ENCODE data around the gene RGS6. TPM values are rescaled to one million over a fixed set of nuclear protein-coding genes. Genes with fewer than 3 reads are reported as not detected.

Gene RGS6
- total RNA-seq, 1 donor from 2014 or later: not detected

- intact Hi-C loops (cut with micrococcal nuclease): no loop called here
- H3K27ac Mint-ChIP-seq: no peak overlapping the region
- ChIA-PET CTCF (interaction anchor here (2.4 kb wide), 1 partner anchor 377 kb away, joined by 8 read pairs; no protein-coding TSS in a partner anchor), POLR2A (no interaction called here)
- peaks cover 76% of the 10 kb centered on the region for H3K4me1 Mint-ChIP-seq
- ATAC-seq (ENCODE audit: low read depth) (no peak), DNase-seq (no peak)
- no peak for TF ChIP-seq CTCF (IDR thresholded peaks at IDR 0.05)
- no peaks in the 10 kb centered on the region for H3K27me3 Mint-ChIP-seq
- H3K4me3 Mint-ChIP-seq: no peak overlapping the region
- H3K36me3 Mint-ChIP-seq (ENCODE audit: low read depth): peaks cover 5% of the 10 kb centered on the region
- peaks cover 9% of the 10 kb centered on the region for H3K9me3 Mint-ChIP-seq
Measured at GRCh38 chr14:72528059-72528862, 596.0 kb downstream of the RGS6 start.

- CTCF ChIA-PET: interaction anchor here (2.4 kb wide), 1 partner anchor 376 kb away, joined by 8 read pairs; no protein-coding TSS in a partner anchor
- no peak overlapping the region for H3K27ac Mint-ChIP-seq
- peaks cover 76% of the 10 kb centered on the region for H3K4me1 Mint-ChIP-seq
- DNase-seq (no peak), ATAC-seq (ENCODE audit: low read depth) (no peak)
- no peak for TF ChIP-seq CTCF (IDR thresholded peaks at IDR 0.05)
- intact Hi-C loops (cut with micrococcal nuclease): no loop called here
- peaks cover 10% of the 10 kb centered on the region for H3K36me3 Mint-ChIP-seq (ENCODE audit: low read depth)
- POLR2A ChIA-PET: no interaction called here
- peaks cover 13% of the 10 kb centered on the region for H3K9me3 Mint-ChIP-seq
- H3K27me3 Mint-ChIP-seq: no peaks in the 10 kb centered on the region
- no peak overlapping the region for H3K4me3 Mint-ChIP-seq
Measured at GRCh38 chr14:72528863-72529175, 596.6 kb downstream of the RGS6 start.

- intact Hi-C loops (cut with micrococcal nuclease): no loop called here
- no peak overlapping the region for H3K4me3 Mint-ChIP-seq
- peaks cover 82% of the 10 kb centered on the region for H3K4me1 Mint-ChIP-seq
- peaks cover 15% of the 10 kb centered on the region for H3K36me3 Mint-ChIP-seq (ENCODE audit: low read depth)
- no peak for DNase-seq
- TF ChIP-seq CTCF (IDR thresholded peaks at IDR 0.05): no peak
- no peaks in the 10 kb centered on the region for H3K27me3 Mint-ChIP-seq
- ATAC-seq (ENCODE audit: low read depth): no peak
- H3K27ac Mint-ChIP-seq: no peak overlapping the region
- H3K9me3 Mint-ChIP-seq: peaks cover 21% of the 10 kb centered on the region
- CTCF ChIA-PET: interaction anchor here (1.0 kb wide), 1 partner anchor 15 kb away, joined by 3 read pairs; no protein-coding TSS in a partner anchor
- POLR2A ChIA-PET: interaction anchor here (0.6 kb wide), 1 partner anchor 591 kb away, joined by 5 read pairs; no protein-coding TSS in a partner anchor
Measured at GRCh38 chr14:72532686-72533454, 600.6 kb downstream of the RGS6 start.

GRCh38 chr14:72535485-72535884, 603.3 kb downstream of the RGS6 start:
- ChIA-PET CTCF (no interaction called here), POLR2A (interaction anchor here (2.2 kb wide), 1 partner anchor 10 kb away, joined by 7 read pairs; no protein-coding TSS in a partner anchor)
- intact Hi-C loops (cut with micrococcal nuclease): loop anchor here (1.0 kb wide), 1 partner anchor 359 kb away; the partner anchor contains the start of gene DPF3
- ATAC-seq (ENCODE audit: low read depth) (peak; percentile 90), DNase-seq (no peak)
- H3K27me3 Mint-ChIP-seq: no peaks in the 10 kb centered on the region
- peaks cover 21% of the 10 kb centered on the region for H3K9me3 Mint-ChIP-seq
- H3K27ac Mint-ChIP-seq: peak overlapping the region; percentile 2
- H3K36me3 Mint-ChIP-seq (ENCODE audit: low read depth): peaks cover 15% of the 10 kb centered on the region
- no peak for TF ChIP-seq CTCF (IDR thresholded peaks at IDR 0.05)
- H3K4me3 Mint-ChIP-seq: peak overlapping the region; percentile 49
- peaks cover 85% of the 10 kb centered on the region for H3K4me1 Mint-ChIP-seq

- Mint-ChIP-seq H3K27ac (no peak overlapping the region), H3K4me3 (no peak overlapping the region)
Measured at GRCh38 chr14:72538387-72538786, 606.2 kb downstream of the RGS6 start.

More at GRCh38 chr14:72538387-72538786, 606.2 kb downstream of the RGS6 start:
- Mint-ChIP-seq H3K4me1 (peaks cover 75% of the 10 kb centered on the region), H3K36me3 (ENCODE audit: low read depth) (peaks cover 9% of the 10 kb centered on the region), H3K27me3 (no peaks in the 10 kb centered on the region), H3K9me3 (peaks cover 12% of the 10 kb centered on the region)
- ATAC-seq (ENCODE audit: low read depth) (no peak), DNase-seq (no peak)
- POLR2A ChIA-PET: interaction anchor here (0.6 kb wide), 1 partner anchor 376 kb away, joined by 3 read pairs; no protein-coding TSS in a partner anchor
- CTCF ChIA-PET: no interaction called here
- intact Hi-C loops (cut with micrococcal nuclease): no loop called here
- no peak for TF ChIP-seq CTCF (IDR thresholded peaks at IDR 0.05)
